GM12878 (cell line): ENCODE data around the gene SLC34A3. TPM values are rescaled to one million over a fixed set of nuclear protein-coding genes. Genes with fewer than 3 reads are reported as not detected.

Experiments
- ATAC-seq: fragments of 200-7000 bp; cut with Tn5 transposase; 3 replicates; pipeline ENCODE4 v1.9.1; 2020; ENCODE audit warnings: mild to moderate bottlenecking, moderate library complexity
- BruUV-seq: library from RNA; stranded (reverse); fragments of 400-500 nt; replicated peaks from 2 replicates; lab custom pipeline; 2021; lab: Mats Ljungman, UMichigan
- CTCF ChIA-PET: fragments of 300-600 bp; sonication (Branson Sonifier 250); formaldehyde crosslinking; extraction: SDS; loops from one replicate; lab custom pipeline; 2021; ENCODE audit warnings: inconsistent platforms; lab: Yijun Ruan, JAX
- POLR2A ChIA-PET: fragments of 350-600 bp; formaldehyde crosslinking; extraction: SDS; loops from one replicate; lab custom pipeline; 2021; ENCODE audit warnings: inconsistent platforms; lab: Charles Lee
- RAD21 ChIA-PET: fragments of 300-600 bp; sonication (Branson Sonifier 250); formaldehyde crosslinking; loops from one replicate; lab custom pipeline; 2023; ENCODE audit warnings: antibody characterized with exemption; ENCODE audit not compliant: unreplicated experiment; lab: Charles Lee
- SMC1A ChIA-PET: fragments of 300-600 bp; sonication (Branson Sonifier 250); formaldehyde crosslinking; loops from one replicate; lab custom pipeline; 2023; ENCODE audit not compliant: unreplicated experiment, uncharacterized antibody; lab: Charles Lee
- DNase-seq: peaks from one replicate; pipeline ENCODE4 v3.0.0-alpha.2; 2011; ENCODE audit warnings: low read depth, low spot score
- FAIRE-seq: peaks from 3 replicates; lab custom pipeline; 2011; peaks lifted over from hg19 to GRCh38; lab: Jason Lieb, UNC
- H2AFZ ChIP-seq: 2 replicates; pipeline ENCODE4 v1.6.0; 2011; ENCODE audit warnings: low read depth, low read length, control low read depth; ENCODE audit not compliant: control insufficient read depth
- H3K27ac ChIP-seq: 2 replicates; pipeline ENCODE4 v1.5.1; 2011; ENCODE audit warnings: control low read depth; ENCODE audit not compliant: control insufficient read depth, insufficient read depth
- H3K27me3 ChIP-seq, 2 experiments: replicated peaks in 1 of 2; 2 replicates each; pipeline versions ENCODE4 v1.6.0 to v1.6.1; 2011; ENCODE audit warnings: low read length in 1 of 2; ENCODE audit not compliant: control insufficient read depth in 2 of 2, insufficient read depth in 2 of 2
- H3K36me3 ChIP-seq, 2 experiments: 2 replicates each; pipeline ENCODE4 v1.5.1; 2011; ENCODE audit warnings: low read length in 1 of 2; ENCODE audit not compliant: control insufficient read depth in 2 of 2, insufficient read depth in 2 of 2
- H3K4me1 ChIP-seq: 2 replicates; pipeline ENCODE4 v1.6.1; 2011; ENCODE audit warnings: mild to moderate bottlenecking, low read length, moderate library complexity, mixed read lengths; ENCODE audit not compliant: control insufficient read depth, insufficient read depth
- H3K4me2 ChIP-seq: 2 replicates; pipeline ENCODE4 v1.6.0; 2011; ENCODE audit warnings: control low read depth; ENCODE audit not compliant: control insufficient read depth, insufficient read depth
- H3K4me3 ChIP-seq: fragments of 200-600 bp; sonication (generic); 2 replicates; pipeline ENCODE4 v1.5.1; 2016
- H3K79me2 ChIP-seq: 2 replicates; pipeline ENCODE4 v1.6.0; 2011; ENCODE audit warnings: low read length; ENCODE audit not compliant: control insufficient read depth, insufficient read depth
- H3K9ac ChIP-seq: 2 replicates; pipeline ENCODE4 v1.8.0; 2011; ENCODE audit warnings: low read length, control low read depth, mixed read lengths; ENCODE audit not compliant: control insufficient read depth, insufficient read depth
- H3K9me3 ChIP-seq: replicated peaks from 3 replicates; pipeline ENCODE4 v1.5.1; 2011; ENCODE audit warnings: mild to moderate bottlenecking, low read length; ENCODE audit not compliant: control insufficient read depth, insufficient read depth
- H4K20me1 ChIP-seq: 2 replicates; pipeline ENCODE4 v1.6.0; 2011; ENCODE audit not compliant: control insufficient read depth, insufficient read depth
- ETV6 ChIP-seq, 2 experiments: fragments of 450-650 bp in 1 of 2; IDR thresholded peaks in 1 of 2; conservative IDR thresholded peaks in 1 of 2; 2 replicates each; pipeline ENCODE4 v1.6.1; 2014; ENCODE audit warnings: antibody characterized with exemption in 1 of 2, borderline replicate concordance in 1 of 2, low read depth in 1 of 2, mild to moderate bottlenecking in 1 of 2, moderate library complexity in 1 of 2
- EZH2 ChIP-seq: IDR thresholded peaks from 2 replicates; pipeline ENCODE4 v1.6.1; 2012; ENCODE audit warnings: low read depth, mild to moderate bottlenecking, control low read depth, inconsistent platforms, low read length, borderline replicate concordance; ENCODE audit not compliant: control insufficient read depth
- GATAD2B ChIP-seq: fragments of 450-650 bp; conservative IDR thresholded peaks from 2 replicates; pipeline ENCODE4 v1.6.1; 2017; ENCODE audit warnings: low read depth, mild to moderate bottlenecking, moderate library complexity
- KAT2A ChIP-seq: conservative IDR thresholded peaks from 2 replicates; pipeline ENCODE4 v1.6.1; 2011; ENCODE audit warnings: low read depth, low read length; ENCODE audit not compliant: control insufficient read depth
- KLF5 ChIP-seq: fragments of 450-650 bp; IDR thresholded peaks from 2 replicates; pipeline ENCODE4 v1.6.1; 2014; ENCODE audit warnings: mild to moderate bottlenecking; ENCODE audit not compliant: partially characterized antibody
- NFIC ChIP-seq: IDR thresholded peaks from 2 replicates; pipeline ENCODE4 v1.6.1; 2012; ENCODE audit warnings: low read depth, mild to moderate bottlenecking, inconsistent platforms, low read length, moderate library complexity
- POLR2A ChIP-seq: IDR thresholded peaks from 2 replicates; pipeline ENCODE4 v1.6.1; 2011; ENCODE audit warnings: low read depth, mild to moderate bottlenecking, low read length
- SIX5 ChIP-seq: IDR thresholded peaks from 2 replicates; pipeline ENCODE4 v1.6.1; 2011; ENCODE audit warnings: mild to moderate bottlenecking, low read depth, low read length, moderate library complexity; ENCODE audit not compliant: severe bottlenecking
- SPI1 ChIP-seq: IDR thresholded peaks from 2 replicates; pipeline ENCODE4 v1.6.1; 2011; ENCODE audit warnings: low read depth, mild to moderate bottlenecking, low read length, moderate library complexity, borderline replicate concordance; ENCODE audit not compliant: insufficient read depth
- ZBED1 ChIP-seq: IDR thresholded peaks from 2 replicates; pipeline ENCODE4 v1.6.1; 2016; ENCODE audit warnings: borderline replicate concordance
- ZNF384 ChIP-seq: IDR thresholded peaks from 2 replicates; pipeline ENCODE4 v1.6.1; 2012; ENCODE audit warnings: low read depth, mild to moderate bottlenecking, low read length, improper control_type of control experiment, borderline replicate concordance
- WGBS: methylation state at CpG from one replicate; pipeline ENCODE4 v1.1.6; 2016; ENCODE audit warnings: low lambda C conversion rate; ENCODE audit not compliant: insufficient replicate concordance, insufficient coverage; ENCODE audit errors: missing lambda C conversion rate; 5-methylcytosine and 5-hydroxymethylcytosine counted together
- in situ Hi-C: fragments of 300-500 bp; cut with MboI; formaldehyde crosslinking; loops from 9 replicates; pipeline ENCODE4 v1.14.3; 2018; ENCODE audit warnings: mixed read lengths
- intact Hi-C: fragments of 100-400 bp; cut with micrococcal nuclease; formaldehyde crosslinking; loops from one replicate; pipeline ENCODE4 v1.14.2; 2022; ENCODE audit not compliant: unreplicated experiment
- polyA plus RNA-seq, 11 experiments: library from polyadenylated mRNA; depleted of rRNA in 4 of 11; unstranded in 6 of 11; stranded (reverse) in 5 of 11; fragments of >200 nt; fragmentation: Nextera tagmentation in 4 of 11; fragmentation: Illumina TruSeq in 1 of 11; extraction: Ambion mirVana in 4 of 11; extraction: Trizol in 1 of 11; gene quantifications; 1 replicate in 1 of 11; 2 replicates in 10 of 11; pipeline versions ENCODE4 v1.2.1 to v1.2.3, GENCODE V29; 2011 to 2016; ENCODE audit warnings: inconsistent platforms in 2 of 11, missing spikeins in 2 of 11, low read depth in 1 of 11
- total RNA-seq, 4 experiments: library from RNA; depleted of rRNA in 3 of 4; stranded (reverse); fragments of >200 nt in 3 of 4; fragmentation: Illumina TruSeq in 1 of 4; extraction: Trizol in 1 of 4; gene quantifications; 2 replicates each; pipeline versions ENCODE4 v1.2.1 to v1.2.3, GENCODE V29; 2013 to 2021
- TF ChIP-seq, protein P1 (sequence below): fragments of 450-650 bp; formaldehyde crosslinking; IDR thresholded peaks from 2 replicates; pipeline ENCODE4 v1.4.0; 2022; ENCODE audit warnings: mild to moderate bottlenecking, moderate library complexity
- TF ChIP-seq, protein P2 (sequence below): fragments of 450-650 bp; IDR thresholded peaks from 2 replicates; pipeline ENCODE4 v1.6.1; 2014; ENCODE audit warnings: mild to moderate bottlenecking
- TF ChIP-seq, protein P3 (sequence below): IDR thresholded peaks from 2 replicates; pipeline ENCODE4 v1.6.1; 2012; ENCODE audit warnings: low read depth, low read length, improper control_type of control experiment
- TF ChIP-seq, protein P4 (sequence below): fragments of 150-350 bp; IDR thresholded peaks from 2 replicates; pipeline ENCODE4 v1.6.1; 2016; ENCODE audit warnings: low read depth, low read length
- TF ChIP-seq, protein P5 (sequence below): IDR thresholded peaks from 2 replicates; pipeline ENCODE4 v1.6.1; 2011; ENCODE audit warnings: low read depth, mild to moderate bottlenecking, low read length, moderate library complexity, borderline replicate concordance; ENCODE audit errors: extremely low read depth

The SLC34A3 gene
- total and polyA plus RNA-seq, 10 of the 15 experiments (the other 5 are each of a cell fraction or from before 2014, with no cell fraction given), result not detected

DNA sequence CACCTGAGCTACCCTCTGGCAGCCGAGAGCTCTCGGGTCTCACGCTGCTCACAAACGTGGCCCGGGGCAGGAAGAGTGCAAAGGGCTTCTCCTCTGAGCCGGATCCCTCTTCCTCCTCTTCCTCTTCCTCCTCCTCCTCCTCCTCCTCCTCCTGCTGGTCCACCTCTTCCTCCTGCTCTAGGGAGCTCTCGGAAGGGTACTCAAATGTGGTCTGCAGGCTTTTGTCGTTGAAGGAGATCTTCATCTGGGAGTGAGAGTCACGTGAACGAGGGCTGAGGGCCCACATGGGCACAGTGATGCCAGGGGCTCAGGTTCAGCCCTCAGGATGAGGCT, 38.3 kb upstream of the SLC34A3 start:
- intact Hi-C loops (no loop called here), in situ Hi-C loops (no loop called here)
- Histone ChIP-seq H3K27me3 (no peaks in the 10 kb centered on the region), H3K9me3 (no peaks in the 10 kb centered on the region), H3K9ac (no peak overlapping the region), H4K20me1 (peaks cover 7% of the 10 kb centered on the region; the same call in 1 of the 2 replicates), H3K4me3 (no peak overlapping the region), H3K36me3 (peaks cover 0 to 7% of the 10 kb centered on the region in 2 experiments; a peak in 2 of 4 replicates), H3K4me1 (peaks cover 10% of the 10 kb centered on the region), H3K27ac (no peak overlapping the region), H3K4me2 (no peak overlapping the region), H3K79me2 (peaks cover 24% of the 10 kb centered on the region), H2AFZ (no peak overlapping the region)
- CTCF ChIA-PET, result interaction anchor here (0.7 kb wide), 1 partner anchor 12 kb away, joined by 3 read pairs; no protein-coding TSS in a partner anchor
- no TSS peak for BruUV-seq
- no peak for ATAC-seq
- 78% methylated on average over 10 of the region's 10 CpGs for WGBS
- SMC1A ChIA-PET, result no interaction called here
- FAIRE-seq, result no peak
- RAD21 ChIA-PET, result no interaction called here
- DNase-seq, result no peak
- POLR2A ChIA-PET, result interaction anchor here (1.1 to 2.8 kb wide), 3 partner anchors 32 to 63 kb away, joined by 3 to 10 read pairs (median 5); partner anchors contain the start of gene CYSRT1
- TF ChIP-seq, protein P1, sequence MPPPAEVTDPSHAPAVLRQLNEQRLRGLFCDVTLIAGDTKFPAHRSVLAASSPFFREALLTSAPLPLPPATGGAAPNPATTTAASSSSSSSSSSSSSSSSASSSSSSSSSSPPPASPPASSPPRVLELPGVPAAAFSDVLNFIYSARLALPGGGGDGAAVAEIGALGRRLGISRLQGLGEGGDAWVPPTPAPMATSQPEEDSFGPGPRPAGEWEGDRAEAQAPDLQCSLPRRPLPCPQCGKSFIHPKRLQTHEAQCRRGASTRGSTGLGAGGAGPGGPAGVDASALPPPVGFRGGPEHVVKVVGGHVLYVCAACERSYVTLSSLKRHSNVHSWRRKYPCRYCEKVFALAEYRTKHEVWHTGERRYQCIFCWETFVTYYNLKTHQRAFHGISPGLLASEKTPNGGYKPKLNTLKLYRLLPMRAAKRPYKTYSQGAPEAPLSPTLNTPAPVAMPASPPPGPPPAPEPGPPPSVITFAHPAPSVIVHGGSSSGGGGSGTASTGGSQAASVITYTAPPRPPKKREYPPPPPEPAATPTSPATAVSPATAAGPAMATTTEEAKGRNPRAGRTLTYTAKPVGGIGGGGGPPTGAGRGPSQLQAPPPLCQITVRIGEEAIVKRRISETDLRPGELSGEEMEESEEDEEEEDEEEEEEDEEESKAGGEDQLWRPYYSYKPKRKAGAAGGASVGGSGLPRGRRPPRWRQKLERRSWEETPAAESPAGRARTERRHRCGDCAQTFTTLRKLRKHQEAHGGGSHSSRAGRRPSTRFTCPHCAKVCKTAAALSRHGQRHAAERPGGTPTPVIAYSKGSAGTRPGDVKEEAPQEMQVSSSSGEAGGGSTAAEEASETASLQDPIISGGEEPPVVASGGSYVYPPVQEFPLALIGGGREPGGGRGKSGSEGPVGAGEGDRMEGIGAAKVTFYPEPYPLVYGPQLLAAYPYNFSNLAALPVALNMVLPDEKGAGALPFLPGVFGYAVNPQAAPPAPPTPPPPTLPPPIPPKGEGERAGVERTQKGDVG (CRISPR knock-in tag), result no peak
- no peak for TF ChIP-seq SPI1
- no peak for TF ChIP-seq SIX5
- no peak for TF ChIP-seq POLR2A
- no peak for TF ChIP-seq NFIC
- TF ChIP-seq, protein P2, sequence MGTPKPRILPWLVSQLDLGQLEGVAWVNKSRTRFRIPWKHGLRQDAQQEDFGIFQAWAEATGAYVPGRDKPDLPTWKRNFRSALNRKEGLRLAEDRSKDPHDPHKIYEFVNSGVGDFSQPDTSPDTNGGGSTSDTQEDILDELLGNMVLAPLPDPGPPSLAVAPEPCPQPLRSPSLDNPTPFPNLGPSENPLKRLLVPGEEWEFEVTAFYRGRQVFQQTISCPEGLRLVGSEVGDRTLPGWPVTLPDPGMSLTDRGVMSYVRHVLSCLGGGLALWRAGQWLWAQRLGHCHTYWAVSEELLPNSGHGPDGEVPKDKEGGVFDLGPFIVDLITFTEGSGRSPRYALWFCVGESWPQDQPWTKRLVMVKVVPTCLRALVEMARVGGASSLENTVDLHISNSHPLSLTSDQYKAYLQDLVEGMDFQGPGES, result no peak
- no peak for TF ChIP-seq EZH2
- TF ChIP-seq ZBED1, result no peak
- no peak for TF ChIP-seq ZNF384
- no peak for TF ChIP-seq GATAD2B
- TF ChIP-seq, protein P3, sequence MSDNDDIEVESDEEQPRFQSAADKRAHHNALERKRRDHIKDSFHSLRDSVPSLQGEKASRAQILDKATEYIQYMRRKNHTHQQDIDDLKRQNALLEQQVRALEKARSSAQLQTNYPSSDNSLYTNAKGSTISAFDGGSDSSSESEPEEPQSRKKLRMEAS, result no peak
- TF ChIP-seq KLF5, result no peak
- no peak for TF ChIP-seq KAT2A
- TF ChIP-seq, protein P4, sequence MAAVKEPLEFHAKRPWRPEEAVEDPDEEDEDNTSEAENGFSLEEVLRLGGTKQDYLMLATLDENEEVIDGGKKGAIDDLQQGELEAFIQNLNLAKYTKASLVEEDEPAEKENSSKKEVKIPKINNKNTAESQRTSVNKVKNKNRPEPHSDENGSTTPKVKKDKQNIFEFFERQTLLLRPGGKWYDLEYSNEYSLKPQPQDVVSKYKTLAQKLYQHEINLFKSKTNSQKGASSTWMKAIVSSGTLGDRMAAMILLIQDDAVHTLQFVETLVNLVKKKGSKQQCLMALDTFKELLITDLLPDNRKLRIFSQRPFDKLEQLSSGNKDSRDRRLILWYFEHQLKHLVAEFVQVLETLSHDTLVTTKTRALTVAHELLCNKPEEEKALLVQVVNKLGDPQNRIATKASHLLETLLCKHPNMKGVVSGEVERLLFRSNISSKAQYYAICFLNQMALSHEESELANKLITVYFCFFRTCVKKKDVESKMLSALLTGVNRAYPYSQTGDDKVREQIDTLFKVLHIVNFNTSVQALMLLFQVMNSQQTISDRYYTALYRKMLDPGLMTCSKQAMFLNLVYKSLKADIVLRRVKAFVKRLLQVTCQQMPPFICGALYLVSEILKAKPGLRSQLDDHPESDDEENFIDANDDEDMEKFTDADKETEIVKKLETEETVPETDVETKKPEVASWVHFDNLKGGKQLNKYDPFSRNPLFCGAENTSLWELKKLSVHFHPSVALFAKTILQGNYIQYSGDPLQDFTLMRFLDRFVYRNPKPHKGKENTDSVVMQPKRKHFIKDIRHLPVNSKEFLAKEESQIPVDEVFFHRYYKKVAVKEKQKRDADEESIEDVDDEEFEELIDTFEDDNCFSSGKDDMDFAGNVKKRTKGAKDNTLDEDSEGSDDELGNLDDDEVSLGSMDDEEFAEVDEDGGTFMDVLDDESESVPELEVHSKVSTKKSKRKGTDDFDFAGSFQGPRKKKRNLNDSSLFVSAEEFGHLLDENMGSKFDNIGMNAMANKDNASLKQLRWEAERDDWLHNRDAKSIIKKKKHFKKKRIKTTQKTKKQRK, result no peak
- no peak for TF ChIP-seq ETV6 (conservative IDR thresholded peaks at IDR 0.05 in 1 of 2, IDR thresholded peaks at IDR 0.05 in 1 of 2; ENCODE audit: borderline replicate concordance in 1 of 2, low read depth in 1 of 2)
- TF ChIP-seq, protein P5, sequence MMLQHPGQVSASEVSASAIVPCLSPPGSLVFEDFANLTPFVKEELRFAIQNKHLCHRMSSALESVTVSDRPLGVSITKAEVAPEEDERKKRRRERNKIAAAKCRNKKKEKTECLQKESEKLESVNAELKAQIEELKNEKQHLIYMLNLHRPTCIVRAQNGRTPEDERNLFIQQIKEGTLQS, result no peak
